Natural killer cell (primary cell): ENCODE data around the gene LRRC19. TPM values are rescaled to one million over a fixed set of nuclear protein-coding genes. Genes with fewer than 3 reads are reported as not detected.

ENCODE experiments used
- ATAC-seq, 3 donors: fragments of 150-1000 bp in 2 of 3; fragments of 200-7000 bp in 1 of 3; cut with Tn5 transposase; 1 replicate in 1 of 3; 2 replicates in 2 of 3; pipeline ENCODE4 v1.10.0; 2021; ENCODE audit warnings: mild to moderate bottlenecking in 2 of 3, moderate library complexity in 2 of 3
- DNase-seq, 2 donors: peaks; one replicate each; pipeline versions ENCODE4 v3.0.0 to v3.0.0-alpha.2; 2013 to 2021; ENCODE audit warnings: mixed read lengths in 1 of 2
- H3K27ac ChIP-seq: one replicate; pipeline ENCODE4 v1.5.1; 2013; ENCODE audit warnings: mild to moderate bottlenecking, low read length
- H3K27me3 ChIP-seq: one replicate; pipeline ENCODE4 v1.6.1; 2013; ENCODE audit warnings: low read length; ENCODE audit not compliant: control insufficient read depth, insufficient read depth
- H3K36me3 ChIP-seq: one replicate; pipeline ENCODE4 v1.6.1; 2013; ENCODE audit warnings: low read length; ENCODE audit not compliant: control insufficient read depth, insufficient read depth
- H3K4me1 ChIP-seq: one replicate; pipeline ENCODE4 v1.6.1; 2013; ENCODE audit warnings: low read length; ENCODE audit not compliant: control insufficient read depth, insufficient read depth
- H3K4me3 ChIP-seq: one replicate; pipeline ENCODE4 v1.5.1; 2013; ENCODE audit warnings: low read length
- H3K9me3 ChIP-seq: one replicate; pipeline ENCODE4 v1.6.1; 2013; ENCODE audit warnings: low read length; ENCODE audit not compliant: control insufficient read depth, insufficient read depth
- H3K27ac Mint-ChIP-seq, 2 donors: one replicate each; pipeline ENCODE4 v1.8.0; 2022; ENCODE audit warnings: mild to moderate bottlenecking in 2 of 2, mixed read lengths in 2 of 2, moderate library complexity in 1 of 2
- H3K27me3 Mint-ChIP-seq, 2 donors: one replicate each; pipeline ENCODE4 v1.8.0; 2022; ENCODE audit warnings: low read depth in 2 of 2, mixed read lengths in 2 of 2
- H3K36me3 Mint-ChIP-seq: one replicate; pipeline ENCODE4 v1.8.0; 2022; ENCODE audit warnings: mixed read lengths
- H3K4me1 Mint-ChIP-seq, 2 donors: one replicate each; pipeline ENCODE4 v1.8.0; 2022; ENCODE audit warnings: mixed read lengths in 2 of 2
- H3K4me3 Mint-ChIP-seq: one replicate; pipeline ENCODE4 v1.8.0; 2022; ENCODE audit warnings: mild to moderate bottlenecking, moderate library complexity, mixed read lengths
- H3K9me3 Mint-ChIP-seq, 2 donors: one replicate each; pipeline ENCODE4 v1.8.0; 2022; ENCODE audit warnings: mixed read lengths in 2 of 2
- WGBS: methylation state at CpG from one replicate; pipeline ENCODE4 v1.1.7; 2013; ENCODE audit warnings: missing lambda C conversion rate; ENCODE audit not compliant: insufficient coverage; 5-methylcytosine and 5-hydroxymethylcytosine counted together
- intact Hi-C: fragments of 100-400 bp; cut with micrococcal nuclease; formaldehyde crosslinking; loops from one replicate; pipeline ENCODE4 v1.14.2; 2022
- total RNA-seq, 4 donors: library from RNA; stranded (reverse); fragments of 120-200 nt in 1 of 4; gene quantifications; one replicate each; pipeline versions ENCODE4 v1.2.3 to v1.2.4, GENCODE V29; 2013 to 2022
- TF ChIP-seq, protein P1 (sequence below): fragments of 200-600 bp; IDR thresholded peaks from one replicate; pipeline ENCODE4 v1.8.0; 2022; ENCODE audit warnings: antibody characterized with exemption

LRRC19 gene
- total RNA-seq, 3 donors from 2014 or later (not counting 1 experiment from before 2014, with no cell fraction given) = not detected

- H3K9me3 Mint-ChIP-seq = no peaks in the 10 kb centered on the region
- TF ChIP-seq, protein P1, sequence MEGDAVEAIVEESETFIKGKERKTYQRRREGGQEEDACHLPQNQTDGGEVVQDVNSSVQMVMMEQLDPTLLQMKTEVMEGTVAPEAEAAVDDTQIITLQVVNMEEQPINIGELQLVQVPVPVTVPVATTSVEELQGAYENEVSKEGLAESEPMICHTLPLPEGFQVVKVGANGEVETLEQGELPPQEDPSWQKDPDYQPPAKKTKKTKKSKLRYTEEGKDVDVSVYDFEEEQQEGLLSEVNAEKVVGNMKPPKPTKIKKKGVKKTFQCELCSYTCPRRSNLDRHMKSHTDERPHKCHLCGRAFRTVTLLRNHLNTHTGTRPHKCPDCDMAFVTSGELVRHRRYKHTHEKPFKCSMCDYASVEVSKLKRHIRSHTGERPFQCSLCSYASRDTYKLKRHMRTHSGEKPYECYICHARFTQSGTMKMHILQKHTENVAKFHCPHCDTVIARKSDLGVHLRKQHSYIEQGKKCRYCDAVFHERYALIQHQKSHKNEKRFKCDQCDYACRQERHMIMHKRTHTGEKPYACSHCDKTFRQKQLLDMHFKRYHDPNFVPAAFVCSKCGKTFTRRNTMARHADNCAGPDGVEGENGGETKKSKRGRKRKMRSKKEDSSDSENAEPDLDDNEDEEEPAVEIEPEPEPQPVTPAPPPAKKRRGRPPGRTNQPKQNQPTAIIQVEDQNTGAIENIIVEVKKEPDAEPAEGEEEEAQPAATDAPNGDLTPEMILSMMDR = no peak
- H3K4me3 Mint-ChIP-seq = no peak overlapping the region
- H3K4me3 ChIP-seq = no peak overlapping the region
- no peaks in the 10 kb centered on the region for H3K36me3 ChIP-seq
- H3K27me3 Mint-ChIP-seq = no peaks in the 10 kb centered on the region
- no peak for DNase-seq
- no peak overlapping the region for H3K27ac ChIP-seq
- ATAC-seq = no peak
- H3K4me1 ChIP-seq = no peaks in the 10 kb centered on the region
- no peaks in the 10 kb centered on the region for H3K27me3 ChIP-seq
- no peak overlapping the region for H3K27ac Mint-ChIP-seq
- H3K9me3 ChIP-seq = no peaks in the 10 kb centered on the region
- WGBS = 77% methylated on average over 5 of the region's 5 CpGs
- no peaks in the 10 kb centered on the region for H3K36me3 Mint-ChIP-seq
- no peaks in the 10 kb centered on the region for H3K4me1 Mint-ChIP-seq
- intact Hi-C loops = loop anchor here (2.0 kb wide), 1 partner anchor 229 kb away; no protein-coding TSS in a partner anchor
These were observed 31.5 kb downstream of the LRRC19 start for GRCh38 chr9:26973989-26974388.

GRCh38 chr9:26971721-26972120, 33.8 kb downstream of the LRRC19 start:
- no peak overlapping the region for H3K27ac ChIP-seq
- 94% methylated on average over 1 of the region's 1 CpG for WGBS
- no peaks in the 10 kb centered on the region for H3K27me3 ChIP-seq
- no peaks in the 10 kb centered on the region for H3K36me3 Mint-ChIP-seq
- H3K27ac Mint-ChIP-seq = no peak overlapping the region
- H3K4me1 ChIP-seq = no peaks in the 10 kb centered on the region
- no peaks in the 10 kb centered on the region for H3K9me3 Mint-ChIP-seq
- H3K4me3 ChIP-seq = no peak overlapping the region
- TF ChIP-seq, protein P1 = no peak
- intact Hi-C loops = no loop called here
- H3K27me3 Mint-ChIP-seq = no peaks in the 10 kb centered on the region
- H3K36me3 ChIP-seq = no peaks in the 10 kb centered on the region
- no peak for DNase-seq
- ATAC-seq = no peak
- H3K4me3 Mint-ChIP-seq = no peak overlapping the region
- H3K9me3 ChIP-seq = no peaks in the 10 kb centered on the region
- H3K4me1 Mint-ChIP-seq = no peaks in the 10 kb centered on the region

- WGBS = 50% methylated on average over 5 of the region's 6 CpGs
- no peak for ATAC-seq
- peak overlapping the region; percentile 87 for H3K4me3 Mint-ChIP-seq
- peak overlapping the region; percentile 60 for H3K4me3 ChIP-seq
- peaks cover 19 to 20% of the 10 kb centered on the region in 2 donors for H3K4me1 Mint-ChIP-seq
- peak overlapping the region; percentile 84 to 89 for H3K27ac Mint-ChIP-seq
- H3K27ac ChIP-seq = peak overlapping the region; percentile 71
- intact Hi-C loops = loop anchor here (1.0 to 2.0 kb wide), 2 partner anchors 10 to 64 kb away; partner anchors contain the start of genes CAAP1 and PLAA
- H3K9me3 Mint-ChIP-seq = no peaks in the 10 kb centered on the region
- no peaks in the 10 kb centered on the region for H3K27me3 Mint-ChIP-seq
- no peaks in the 10 kb centered on the region for H3K36me3 ChIP-seq
- no peak for DNase-seq
- H3K36me3 Mint-ChIP-seq = no peaks in the 10 kb centered on the region
- TF ChIP-seq, protein P1 = no peak
- H3K4me1 ChIP-seq = peaks cover 11% of the 10 kb centered on the region
- no peaks in the 10 kb centered on the region for H3K27me3 ChIP-seq
- H3K9me3 ChIP-seq = no peaks in the 10 kb centered on the region
These were observed 48.6 kb downstream of the LRRC19 start for GRCh38 chr9:26956860-26957233.
